Neuron (in vitro differentiated cells): Measurements from ENCODE around the gene CNOT1.
"Not testable (repeated sequence)": the region's sequence is repeated elsewhere in the genome, so short reads cannot be mapped to it uniquely, and the experiment has no call there.

Experiments used
- H2AFZ ChIP-seq: one replicate; pipeline ENCODE4 v1.6.1; 2013; ENCODE audit warnings: low read depth, mild to moderate bottlenecking, inconsistent platforms, low read length, moderate library complexity
- H3K27me3 ChIP-seq: one replicate; pipeline ENCODE4 v1.6.1; 2013; ENCODE audit warnings: low read length; ENCODE audit not compliant: insufficient read depth
- H3K36me3 ChIP-seq: one replicate; pipeline ENCODE4 v1.6.1; 2013; ENCODE audit warnings: low read length; ENCODE audit not compliant: insufficient read depth
- H3K4me1 ChIP-seq: one replicate; pipeline ENCODE4 v1.6.1; 2013; ENCODE audit warnings: low read length; ENCODE audit not compliant: insufficient read depth
- H3K4me3 ChIP-seq: 2 replicates; pipeline ENCODE4 v1.5.1; 2013; ENCODE audit warnings: mild to moderate bottlenecking, low read length, moderate library complexity
- H3K9me3 ChIP-seq: one replicate; pipeline ENCODE4 v1.6.1; 2013; ENCODE audit warnings: low read length

CNOT1 gene

DNA sequence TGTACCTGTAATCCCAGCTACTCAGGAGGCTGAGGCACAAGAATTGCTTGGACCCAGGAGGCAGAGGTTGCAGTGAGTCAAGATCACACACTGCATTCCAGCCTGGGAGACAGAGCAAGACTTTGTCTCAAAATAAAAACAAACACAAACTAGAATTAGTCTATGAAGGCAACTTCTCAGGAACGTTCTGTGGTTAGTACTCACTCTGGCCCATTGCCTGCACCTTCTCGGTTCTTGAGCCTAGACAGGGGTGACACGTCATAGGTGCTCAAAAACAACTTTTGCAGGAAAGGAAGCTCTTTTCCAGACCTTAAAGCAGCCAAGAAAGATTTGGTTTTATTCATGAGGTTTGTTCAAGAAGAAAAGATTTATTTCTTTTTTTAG is 22.3 kb upstream of the CNOT1 start:
- peaks cover 8% of the 10 kb centered on the region for H3K4me1 ChIP-seq
- no peaks in the 10 kb centered on the region for H3K36me3 ChIP-seq
- no peak overlapping the region for H3K4me3 ChIP-seq
- no peaks in the 10 kb centered on the region for H3K27me3 ChIP-seq
- no peaks in the 10 kb centered on the region for H3K9me3 ChIP-seq
- no peak overlapping the region for H2AFZ ChIP-seq

DNA sequence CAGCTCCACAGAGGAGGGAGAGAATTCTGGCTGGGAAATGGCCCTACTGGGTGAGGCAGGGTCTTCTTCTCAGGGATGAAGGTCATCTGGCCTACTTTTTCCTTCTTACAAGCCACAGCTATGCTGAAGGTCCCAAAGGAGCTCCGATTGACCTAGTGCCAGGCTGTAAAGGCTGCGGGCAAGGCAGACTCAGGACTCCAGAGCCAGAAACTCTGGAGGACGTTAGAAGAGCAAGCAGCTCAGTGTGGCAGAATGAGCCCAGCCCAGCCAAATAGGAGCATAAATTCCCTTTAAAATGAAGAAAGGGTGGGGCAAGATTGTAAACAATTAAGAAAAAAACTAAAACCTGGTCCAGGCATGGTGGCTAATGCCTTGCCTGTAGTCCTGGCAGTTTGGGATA is 20.1 kb upstream of the CNOT1 start:
- no peak overlapping the region for H2AFZ ChIP-seq
- H3K36me3 ChIP-seq, result no peaks in the 10 kb centered on the region
- H3K4me3 ChIP-seq, result no peak overlapping the region
- H3K9me3 ChIP-seq, result no peaks in the 10 kb centered on the region
- peaks cover 5% of the 10 kb centered on the region for H3K4me1 ChIP-seq
- H3K27me3 ChIP-seq, result no peaks in the 10 kb centered on the region

DNA sequence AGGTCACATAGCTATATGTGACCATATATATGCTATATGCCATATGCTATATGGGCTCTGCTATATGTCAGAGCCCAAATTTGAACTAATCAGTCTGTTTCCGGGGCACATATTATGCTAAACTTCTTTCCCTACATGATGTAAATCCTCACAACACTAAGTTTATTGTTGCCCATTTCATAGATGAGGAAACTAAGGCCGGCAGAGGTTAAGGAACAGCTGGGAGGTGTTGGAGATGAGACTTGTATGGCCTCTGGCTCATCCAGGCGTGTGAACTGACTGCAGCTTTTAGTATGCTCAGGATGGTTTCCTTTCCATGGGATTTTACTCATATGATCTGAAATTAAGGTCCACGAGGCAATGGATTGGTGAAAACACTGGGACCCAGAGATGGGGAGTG is 17.5 kb upstream of the CNOT1 start:
- no peaks in the 10 kb centered on the region for H3K9me3 ChIP-seq
- no peaks in the 10 kb centered on the region for H3K4me1 ChIP-seq

DNA sequence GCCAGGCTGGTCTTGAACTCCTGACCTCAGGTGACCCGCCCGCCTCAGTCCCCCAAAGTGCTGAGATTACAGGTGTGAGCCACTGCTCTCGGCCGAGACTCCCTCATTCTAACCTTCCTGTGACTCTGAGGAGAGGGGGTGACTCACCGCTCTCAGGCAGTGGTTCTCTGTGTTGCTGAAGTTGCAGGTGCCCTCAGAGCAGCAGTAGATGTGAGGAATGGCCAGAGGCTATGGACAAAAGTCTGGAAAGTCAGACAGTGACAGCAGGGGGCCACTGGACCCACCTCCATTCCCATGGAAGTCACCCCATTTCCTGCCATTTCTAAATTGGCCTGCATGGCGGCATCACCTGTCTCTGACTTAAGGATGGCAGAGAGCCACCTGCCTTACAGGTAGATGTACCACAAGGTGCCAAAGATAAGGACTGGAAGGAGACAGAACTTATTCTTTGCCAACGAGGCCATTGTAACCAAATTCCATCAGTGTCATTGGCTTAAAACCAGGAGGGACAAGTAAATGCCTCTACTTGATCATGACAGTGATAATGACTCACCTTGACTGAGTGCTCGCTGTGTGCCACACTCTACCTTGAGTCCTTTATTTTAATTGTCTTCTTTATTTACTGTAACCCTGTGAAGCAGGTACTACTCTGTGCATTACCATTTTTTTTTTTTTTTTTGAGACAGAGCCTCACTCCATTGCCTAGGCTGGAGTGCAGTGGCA is 15.3 kb upstream of the CNOT1 start:
- H3K4me3 ChIP-seq, result no peak overlapping the region
- H3K9me3 ChIP-seq, result no peaks in the 10 kb centered on the region
- H2AFZ ChIP-seq, result no peak overlapping the region
- H3K27me3 ChIP-seq, result no peaks in the 10 kb centered on the region
- H3K4me1 ChIP-seq, result no peaks in the 10 kb centered on the region
- H3K36me3 ChIP-seq, result no peaks in the 10 kb centered on the region

More for the DNA sequence above, 17.5 kb upstream of the CNOT1 start:
- Histone ChIP-seq H2AFZ (no peak overlapping the region), H3K27me3 (no peaks in the 10 kb centered on the region), H3K4me3 (no peak overlapping the region), H3K36me3 (no peaks in the 10 kb centered on the region)

DNA sequence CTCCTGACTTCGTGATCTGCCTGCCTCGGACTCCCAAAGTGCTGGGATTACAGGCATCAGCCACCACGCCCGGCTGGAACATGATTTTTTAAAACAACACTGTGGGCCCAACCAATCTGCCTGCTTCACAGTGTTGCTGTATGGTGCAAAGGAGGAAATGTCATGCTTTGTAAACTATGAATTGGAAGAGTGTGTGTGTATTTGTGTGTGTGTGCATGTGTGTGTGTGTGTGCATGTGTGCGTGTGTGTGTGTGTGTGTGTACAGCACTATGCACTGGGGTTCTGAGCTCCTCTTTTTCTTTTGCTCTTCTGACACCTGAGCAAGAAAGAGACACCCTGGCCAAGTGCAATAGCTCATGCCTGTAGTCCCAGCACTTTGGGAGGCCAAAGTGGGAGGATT is 14.5 kb upstream of the CNOT1 start:
- Histone ChIP-seq H3K27me3 (no peaks in the 10 kb centered on the region), H2AFZ (no peak overlapping the region), H3K4me1 (no peaks in the 10 kb centered on the region), H3K4me3 (no peak overlapping the region), H3K36me3 (no peaks in the 10 kb centered on the region), H3K9me3 (no peaks in the 10 kb centered on the region)

DNA sequence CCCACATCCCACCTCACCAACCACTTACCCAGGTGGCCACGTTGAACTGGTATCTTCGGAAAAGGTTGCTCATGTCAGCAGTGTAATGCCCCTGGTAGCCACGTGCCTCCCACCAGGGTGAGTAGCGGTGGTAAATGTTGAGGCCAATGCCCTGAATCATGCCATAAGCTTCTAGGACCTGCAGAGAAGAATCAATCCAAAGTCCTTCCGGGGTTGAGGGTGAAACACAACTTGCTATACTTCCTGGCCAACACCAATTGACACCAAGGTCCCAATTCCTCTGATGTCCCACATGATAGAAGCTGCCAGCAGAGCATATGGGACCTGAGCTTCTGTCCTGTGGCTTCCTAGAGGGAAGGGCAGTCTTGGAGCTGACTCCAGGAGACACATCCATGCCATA is 11.3 kb upstream of the CNOT1 start:
- Histone ChIP-seq H3K36me3 (no peaks in the 10 kb centered on the region), H3K4me1 (no peaks in the 10 kb centered on the region), H3K4me3 (no peak overlapping the region), H2AFZ (no peak overlapping the region), H3K27me3 (no peaks in the 10 kb centered on the region), H3K9me3 (no peaks in the 10 kb centered on the region)

DNA sequence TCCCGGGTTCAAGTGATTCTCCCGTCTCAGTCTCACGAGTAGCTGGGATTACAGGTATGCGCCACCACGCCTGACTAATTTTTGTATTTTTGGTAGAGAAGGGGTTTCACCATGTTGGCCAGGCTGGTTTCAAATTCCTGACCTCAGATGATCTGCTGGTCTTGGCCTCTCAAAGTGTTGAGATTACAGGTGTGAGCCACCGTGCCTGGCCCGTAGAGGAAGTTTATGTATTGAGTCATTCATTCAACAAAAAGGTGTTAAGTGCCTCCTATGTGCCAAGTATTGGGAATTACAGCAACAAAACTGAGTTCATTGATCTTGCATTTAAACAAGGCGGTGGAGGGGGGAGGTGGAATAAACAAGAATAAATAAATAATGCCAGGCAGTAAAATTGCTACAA is 10.2 kb upstream of the CNOT1 start:
- Histone ChIP-seq H3K9me3 (no peaks in the 10 kb centered on the region), H3K4me3 (no peak overlapping the region), H3K4me1 (no peaks in the 10 kb centered on the region), H3K36me3 (no peaks in the 10 kb centered on the region), H2AFZ (no peak overlapping the region), H3K27me3 (no peaks in the 10 kb centered on the region)

DNA sequence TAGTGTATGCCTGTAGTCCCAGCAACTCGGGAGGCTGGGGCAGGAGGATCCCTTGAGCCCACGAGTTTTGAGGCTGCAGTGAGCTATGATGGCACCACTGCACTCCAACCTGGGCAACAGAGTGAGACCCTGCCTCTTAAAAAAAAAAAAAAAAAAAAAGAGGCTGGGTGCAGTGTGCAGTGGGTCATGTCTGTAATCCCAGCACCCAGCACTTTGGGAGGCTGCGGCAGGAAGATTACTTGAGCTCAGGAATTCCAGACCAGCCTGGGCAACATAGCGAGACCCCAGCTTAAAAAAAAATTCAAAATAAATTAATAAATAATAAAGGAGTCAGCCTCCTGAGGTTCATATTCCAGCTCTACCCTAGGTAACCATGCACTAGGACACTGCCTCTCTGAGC is 9.6 kb upstream of the CNOT1 start:
- Histone ChIP-seq H3K36me3 (no peaks in the 10 kb centered on the region), H3K4me3 (no peak overlapping the region), H2AFZ (no peak overlapping the region), H3K27me3 (no peaks in the 10 kb centered on the region), H3K4me1 (no peaks in the 10 kb centered on the region), H3K9me3 (no peaks in the 10 kb centered on the region)

DNA sequence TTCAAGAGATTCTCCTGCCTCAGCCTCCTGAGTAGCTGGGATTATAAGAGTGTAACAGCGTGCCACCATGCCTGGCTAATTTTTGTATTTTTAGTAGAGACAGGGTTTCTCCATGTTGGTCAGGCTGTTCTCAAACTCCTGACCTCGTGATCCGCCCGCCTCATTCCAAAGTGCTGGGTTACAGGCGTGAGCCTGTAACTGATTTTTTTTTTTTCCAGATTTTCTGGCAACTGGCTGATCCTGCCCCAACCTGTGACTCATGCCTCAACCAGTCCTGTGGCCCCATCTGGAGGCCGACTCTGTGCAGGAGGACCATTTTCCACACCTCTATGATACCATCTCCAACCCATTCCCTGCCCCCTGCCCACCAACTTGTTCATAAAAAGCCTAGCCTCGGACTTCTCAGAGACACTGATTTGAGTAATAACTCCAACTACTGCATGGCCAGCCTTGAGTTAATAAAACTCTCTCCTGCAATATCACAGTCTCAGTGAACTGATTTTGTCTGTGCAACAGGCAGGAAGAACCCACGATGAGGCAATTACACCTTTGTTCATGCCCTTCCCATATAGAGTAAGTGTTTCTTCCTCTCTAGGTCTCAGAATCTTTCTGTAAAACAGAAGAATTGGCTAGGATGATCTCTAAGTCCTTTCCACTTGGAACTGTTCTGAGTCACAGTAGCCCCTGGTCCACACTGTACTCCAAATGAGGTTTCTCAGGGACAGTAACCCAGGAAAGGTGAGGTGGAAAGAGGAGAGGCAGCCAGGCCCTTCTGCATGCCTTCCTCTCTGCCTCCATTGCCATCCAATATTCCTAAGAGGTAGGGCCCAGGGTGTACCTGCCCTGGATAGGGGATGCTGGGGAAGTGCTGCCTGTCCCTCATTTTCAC is 8.8 kb upstream of the CNOT1 start:
- H3K4me1 ChIP-seq, result no peaks in the 10 kb centered on the region
- H2AFZ ChIP-seq, result no peak overlapping the region
- no peaks in the 10 kb centered on the region for H3K36me3 ChIP-seq
- H3K27me3 ChIP-seq, result no peaks in the 10 kb centered on the region
- no peak overlapping the region for H3K4me3 ChIP-seq
- no peaks in the 10 kb centered on the region for H3K9me3 ChIP-seq

DNA sequence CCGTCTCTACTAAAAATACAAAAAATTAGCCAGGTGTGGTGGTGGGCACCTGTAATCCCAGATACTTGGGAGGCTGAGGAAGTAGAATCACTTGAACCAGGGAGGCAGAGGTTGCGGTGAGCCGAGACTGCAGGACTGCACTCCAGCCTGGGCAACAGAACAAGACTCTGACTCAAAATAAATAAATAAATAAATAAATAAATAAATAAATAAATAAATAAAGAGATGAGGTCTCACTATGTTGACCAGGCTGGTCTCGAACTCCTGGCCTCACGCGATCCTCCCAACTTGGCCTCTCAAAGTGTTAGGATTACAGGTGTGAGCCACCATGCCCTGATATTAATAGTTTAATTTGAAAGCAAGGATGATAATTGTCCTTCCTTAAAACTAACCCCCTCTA is 7.4 kb upstream of the CNOT1 start:
- H3K27me3 ChIP-seq, H3K9me3 ChIP-seq, H3K4me3 ChIP-seq, H3K36me3 ChIP-seq, H2AFZ ChIP-seq, H3K4me1 ChIP-seq: not testable (repeated sequence)

DNA sequence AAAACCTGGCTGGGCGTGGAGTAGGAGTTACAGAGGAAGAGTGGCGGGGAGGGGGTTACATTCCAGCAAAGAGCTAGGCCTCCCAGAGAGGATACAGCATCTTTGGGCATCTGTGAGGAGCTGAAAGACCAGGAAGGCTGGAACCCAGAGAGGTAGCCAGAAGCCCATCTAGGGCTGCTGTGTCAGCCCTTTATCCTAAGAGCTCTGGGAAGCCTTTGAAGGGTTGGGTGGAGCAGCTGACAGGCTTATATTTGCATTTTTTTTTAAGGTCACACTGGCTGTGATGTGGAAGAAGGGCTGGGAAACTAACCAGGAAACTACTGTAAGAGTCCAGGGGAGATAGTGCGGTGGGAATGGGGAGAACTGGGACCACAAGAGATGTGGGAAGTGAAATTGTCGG is 6.8 kb upstream of the CNOT1 start:
- Histone ChIP-seq H3K27me3 (no peaks in the 10 kb centered on the region), H3K4me3 (no peak overlapping the region), H3K36me3 (no peaks in the 10 kb centered on the region), H3K4me1 (no peaks in the 10 kb centered on the region), H3K9me3 (no peaks in the 10 kb centered on the region), H2AFZ (no peak overlapping the region)

DNA sequence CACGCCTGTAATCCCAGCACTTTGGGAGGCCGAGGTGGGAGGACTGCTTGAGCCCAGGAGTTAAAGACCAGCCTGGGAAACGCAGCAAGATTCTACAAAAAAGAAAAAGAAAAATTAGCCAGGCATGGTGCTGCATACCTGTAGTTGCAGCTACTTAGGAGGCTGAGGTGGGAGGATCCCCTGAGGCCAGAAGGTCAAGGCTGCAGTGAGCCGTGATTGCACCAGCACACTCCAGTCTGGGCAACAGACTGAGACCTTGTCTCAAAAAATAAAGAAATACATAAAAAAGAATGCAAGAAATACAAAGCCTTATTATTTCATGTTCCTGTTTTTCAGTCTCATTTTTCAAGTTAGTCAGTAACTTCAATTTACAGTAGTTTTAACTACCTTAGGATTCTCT is 5.9 kb upstream of the CNOT1 start:
- no peak overlapping the region for H3K4me3 ChIP-seq
- no peaks in the 10 kb centered on the region for H3K9me3 ChIP-seq
- H3K4me1 ChIP-seq, result no peaks in the 10 kb centered on the region
- no peaks in the 10 kb centered on the region for H3K36me3 ChIP-seq
- H2AFZ ChIP-seq, result no peak overlapping the region
- no peaks in the 10 kb centered on the region for H3K27me3 ChIP-seq

DNA sequence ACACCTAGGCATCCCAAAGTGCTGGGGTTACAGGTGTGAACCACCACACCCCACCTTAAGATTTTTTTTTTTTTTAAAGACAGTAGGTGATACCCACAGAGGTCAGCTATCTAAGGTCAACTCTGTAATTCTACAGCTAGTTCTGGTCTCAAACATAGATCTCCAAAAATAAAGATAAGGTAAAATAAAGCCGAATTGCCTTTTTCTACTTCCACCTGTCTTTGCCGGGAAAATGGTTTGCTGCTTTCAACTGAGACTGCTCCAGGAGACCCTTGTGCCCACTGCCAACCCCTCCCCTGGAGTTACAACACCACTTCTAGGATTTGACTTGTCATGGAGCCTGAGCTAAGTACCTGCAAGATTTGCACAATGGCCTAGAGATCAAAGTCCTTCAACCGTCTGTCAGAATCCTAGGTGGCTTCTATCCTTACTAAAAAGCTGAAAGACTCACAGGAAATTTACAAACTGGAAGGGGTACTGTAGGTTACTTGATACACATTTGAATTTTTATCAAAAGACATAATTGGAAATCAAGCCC is 4.7 kb upstream of the CNOT1 start:
- Histone ChIP-seq H3K27me3 (no peaks in the 10 kb centered on the region), H3K4me3 (no peak overlapping the region), H3K4me1 (no peaks in the 10 kb centered on the region), H3K36me3 (no peaks in the 10 kb centered on the region), H3K9me3 (no peaks in the 10 kb centered on the region), H2AFZ (no peak overlapping the region)
